Suppressor macrophage (primary cell): ENCODE results near the gene DET1.
"Not testable (repeated sequence)": the region's sequence is repeated elsewhere in the genome, so short reads cannot be mapped to it uniquely, and the experiment has no call there.

ENCODE experiments used
- DNase-seq, 4 experiments: peaks; one replicate each; pipeline ENCODE4 v3.0.0-alpha.2; 2020 to 2022
- total RNA-seq, 17 experiments: gene quantifications; one replicate each; lab custom pipeline; 2026; ENCODE audit warnings: mixed read lengths in 6 of 17, inconsistent platforms in 3 of 17; lab: John Stamatoyannopoulos, UW

The DET1 gene
- total RNA-seq: 0.14 to 2.9 (median 0.79) reads per million in 17 experiments

- DNase-seq: peak; percentile 93 to 96 (median 96)
These were observed at the start of gene DET1 for GRCh38 chr15:88546248-88547129. DET1 (minus strand) TSS chr15:88546681; CDS start chr15:88531705, 14,976 bp downstream.

- no peak for DNase-seq
These were observed 44.9 kb upstream of the DET1 start for GRCh38 chr15:88591384-88591783.

- no peak for DNase-seq
These were observed 44.3 kb upstream of the DET1 start for GRCh38 chr15:88590759-88591158.

- no peak for DNase-seq
These were observed 40.1 kb upstream of the DET1 start for GRCh38 chr15:88586401-88587162.

- DNase-seq: no peak
These were observed 34.1 kb upstream of the DET1 start for GRCh38 chr15:88580532-88580931.

GRCh38 chr15:88579322-88579721, 32.8 kb upstream of the DET1 start:
- no peak for DNase-seq

- DNase-seq: no peak
These were observed 28.2 kb upstream of the DET1 start for GRCh38 chr15:88574655-88575054.

GRCh38 chr15:88574077-88574476, 27.6 kb upstream of the DET1 start:
- no peak for DNase-seq

GRCh38 chr15:88571852-88572259, 25.4 kb upstream of the DET1 start:
- DNase-seq: no peak

GRCh38 chr15:88571153-88571851, 24.8 kb upstream of the DET1 start:
- DNase-seq: no peak

- no peak for DNase-seq
These were observed 22.1 kb upstream of the DET1 start for GRCh38 chr15:88568589-88568988.

- DNase-seq: no peak
These were observed 18.3 kb upstream of the DET1 start for GRCh38 chr15:88564741-88565140.

- DNase-seq: no peak
These were observed 17.2 kb upstream of the DET1 start for GRCh38 chr15:88563638-88564037.

- not testable (repeated sequence) for DNase-seq
These were observed 13.1 kb upstream of the DET1 start for GRCh38 chr15:88559565-88559964.

- DNase-seq: not testable (repeated sequence)
These were observed 11.5 kb upstream of the DET1 start for GRCh38 chr15:88558026-88558425.

- DNase-seq: not testable (repeated sequence)
These were observed 1.5 kb upstream of the DET1 start for GRCh38 chr15:88548009-88548408.

- DNase-seq: not testable (repeated sequence)
These were observed 768 bp downstream of the DET1 start for GRCh38 chr15:88545578-88546247.

- DNase-seq: no peak
These were observed 3.3 kb downstream of the DET1 start for GRCh38 chr15:88543065-88543776.

- DNase-seq: no peak
These were observed 4.1 kb downstream of the DET1 start for GRCh38 chr15:88542342-88542733.

GRCh38 chr15:88541709-88542341, 4.7 kb downstream of the DET1 start:
- no peak for DNase-seq

- not testable (repeated sequence) for DNase-seq
These were observed 5.4 kb downstream of the DET1 start for GRCh38 chr15:88541111-88541510.
